ENCODE data around the gene ANO1. TPM values are rescaled to one million over a fixed set of nuclear protein-coding genes. Genes with fewer than 3 reads are reported as not detected.

The ANO1 gene
- total RNA-seq, 1 experiment from 2014 or later = 10.9 TPM

DNA sequence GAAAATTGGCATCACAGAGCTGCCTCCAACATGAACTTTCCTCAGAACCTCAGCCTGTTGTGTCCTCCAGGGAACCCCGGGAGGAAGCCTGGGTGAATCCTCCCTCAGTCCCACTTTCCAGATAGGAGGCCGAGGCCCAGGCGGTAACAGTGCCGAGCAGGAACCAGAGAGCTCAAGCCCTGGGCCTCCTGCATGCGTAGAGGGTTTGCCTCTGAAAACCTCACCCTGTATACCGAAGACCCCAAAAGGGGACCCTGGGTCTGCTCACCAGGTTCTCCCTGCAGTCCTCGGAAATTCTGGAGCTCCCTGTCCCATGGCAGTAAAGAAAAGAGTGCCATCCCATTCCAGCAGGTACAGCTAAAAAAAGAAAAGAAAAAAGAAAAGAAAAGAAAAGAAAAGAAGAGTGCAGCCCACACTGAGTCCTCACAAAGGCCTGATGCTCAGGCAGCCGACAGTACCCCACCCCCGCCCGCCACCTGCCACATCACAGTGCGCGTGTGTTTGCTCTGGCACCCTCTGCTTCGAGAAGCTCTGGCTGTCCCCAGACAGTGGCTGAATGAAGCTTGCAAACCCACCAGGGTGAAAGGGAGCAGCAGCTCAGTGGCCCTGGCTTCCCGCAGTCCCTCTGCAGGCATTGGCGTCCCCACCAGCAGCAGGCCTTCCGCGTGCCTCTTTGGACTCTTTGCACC, 96.6 kb downstream of the ANO1 start:
- H2AFZ ChIP-seq (ENCODE audit: low read length) = no peak overlapping the region
- H2BK15ac ChIP-seq (ENCODE audit: low read depth, low read length) = no peak overlapping the region
- H3K23ac ChIP-seq (ENCODE audit: insufficient read length, low read depth, low read length) = no peak overlapping the region
- H4K20me1 ChIP-seq (ENCODE audit: control insufficient read depth, insufficient read depth, insufficient read length) = no peaks in the 10 kb centered on the region
- no peak for TF ChIP-seq CTCF (conservative IDR thresholded peaks at IDR 0.05)
- no peak overlapping the region for H2BK12ac ChIP-seq (ENCODE audit: insufficient read length, low read depth, low read length)
- no peak overlapping the region for H4K91ac ChIP-seq (ENCODE audit: insufficient read length, low read depth, low read length)
- WGBS (ENCODE audit: extremely low coverage, insufficient read length, low lambda C conversion rate) = no CpG with 5 or more reads among the region's 17 CpGs
- Mint-ChIP-seq H3K4me3 (no peak overlapping the region), H3K36me3 (ENCODE audit: insufficient read depth in 1 of 3, low read depth in 3 of 3) (no peaks in the 10 kb centered on the region), H3K27me3 (ENCODE audit: low read depth) (peaks cover 1% of the 10 kb centered on the region; the same call in 1 of the 2 replicates), H3K27ac (peak overlapping the region in 2 of 3 experiments; percentile 87 to 91; a peak in 3 of 7 replicates), H3K4me1 (peaks cover 18 to 21% of the 10 kb centered on the region in 2 experiments), H3K9me3 (no peaks in the 10 kb centered on the region)
- H3K27ac ChIP-seq (ENCODE audit: insufficient read length, low read depth, low read length) = no peak overlapping the region
- H3K23me2 ChIP-seq (ENCODE audit: insufficient read length, low read depth, low read length, poor library complexity, severe bottlenecking) = no peaks in the 10 kb centered on the region
- no peak overlapping the region for H3K4ac ChIP-seq (ENCODE audit: low read depth, low read length)
- no peaks in the 10 kb centered on the region for H3K79me1 ChIP-seq (ENCODE audit: insufficient read depth, low read depth, low read length, poor library complexity, severe bottlenecking)
- no peak overlapping the region for H2BK120ac ChIP-seq (ENCODE audit: low read depth, low read length, poor library complexity, severe bottlenecking)
- H3K79me2 ChIP-seq (ENCODE audit: insufficient read depth, low read length) = no peaks in the 10 kb centered on the region
- H3K56ac ChIP-seq (ENCODE audit: insufficient read length, low read depth, low read length) = no peak overlapping the region
- no peak overlapping the region for H3T11ph ChIP-seq (ENCODE audit: low read length)
- H3K9ac ChIP-seq (ENCODE audit: extremely low read depth, insufficient read length, low read length) = no peak overlapping the region
- no peak overlapping the region for H4K8ac ChIP-seq (replicated peaks; ENCODE audit: insufficient read length, low read depth, low read length)
- no peak overlapping the region for H2BK5ac ChIP-seq (ENCODE audit: insufficient read length, low read length)
- no peak overlapping the region for H4K5ac ChIP-seq (ENCODE audit: insufficient read length, low read depth, low read length)
- DNase-seq = peak; percentile 43
- H2BK20ac ChIP-seq (ENCODE audit: low read depth, low read length, poor library complexity, severe bottlenecking) = no peak overlapping the region
- no peaks in the 10 kb centered on the region for H3K9me3 ChIP-seq (ENCODE audit: control insufficient read depth, low read depth, low read length)
- no peaks in the 10 kb centered on the region for H3K4me1 ChIP-seq (ENCODE audit: insufficient read depth, low read length)
- H2AK5ac ChIP-seq (ENCODE audit: insufficient read length, low read length) = no peak overlapping the region
- no peak overlapping the region for H3K18ac ChIP-seq (ENCODE audit: insufficient read length, low read depth, low read length)
- no peak overlapping the region for H3K14ac ChIP-seq (ENCODE audit: insufficient read depth, low read length)
- H3K27me3 ChIP-seq (ENCODE audit: insufficient read depth, low read length) = no peaks in the 10 kb centered on the region
- no peak overlapping the region for H3K4me2 ChIP-seq (ENCODE audit: insufficient read depth, insufficient read length, low read length)

All from H9 (cell line).